Breast epithelium (tissue), 4 donors: Measurements from ENCODE around the gene CAMTA1. TPM values are rescaled to one million over a fixed set of nuclear protein-coding genes. Genes with fewer than 3 reads are reported as not detected.

Source experiments
- DNase-seq, 2 donors: peaks; one replicate each; pipeline ENCODE4 v3.0.0-alpha.2; 2019; ENCODE audit warnings: low spot score in 2 of 2
- H3K27ac ChIP-seq, 2 donors: fragments of 200-600 bp; sonication (generic) in 1 of 2; one replicate each; pipeline ENCODE4 v1.5.1; 2016 to 2019; ENCODE audit warnings: mild to moderate bottlenecking in 1 of 2
- H3K27me3 ChIP-seq, 2 donors: fragments of 200-600 bp; sonication (generic) in 1 of 2; one replicate each; pipeline versions ENCODE4 v1.5.1 to v1.6.0; 2017 to 2019; ENCODE audit warnings: control low read depth in 1 of 2, mild to moderate bottlenecking in 1 of 2
- H3K36me3 ChIP-seq: fragments of 200-600 bp; one replicate; pipeline ENCODE4 v1.5.1; 2019
- H3K4me1 ChIP-seq, 2 donors: fragments of 200-600 bp; sonication (generic); one replicate each; pipeline ENCODE4 v1.5.1; 2016 to 2019; ENCODE audit warnings: control low read depth in 1 of 2
- H3K4me3 ChIP-seq, 3 donors: fragments of 200-600 bp; sonication (generic); 1 replicate in 2 of 3; 2 replicates in 1 of 3; pipeline ENCODE4 v1.5.1; 2016 to 2019; ENCODE audit warnings: mild to moderate bottlenecking in 3 of 3, moderate library complexity in 2 of 3
- H3K9me3 ChIP-seq, 2 donors: fragments of 200-600 bp; sonication (generic) in 1 of 2; one replicate each; pipeline ENCODE4 v1.5.1; 2016 to 2019; ENCODE audit warnings: control low read depth in 1 of 2
- POLR2A ChIP-seq: fragments of 450-650 bp; IDR thresholded peaks from one replicate; pipeline ENCODE4 v1.6.1; 2016; ENCODE audit warnings: antibody characterized with exemption, mild to moderate bottlenecking, moderate library complexity
- POLR2AphosphoS5 ChIP-seq, 3 donors: sonication (generic); formaldehyde crosslinking; IDR thresholded peaks; one replicate each; pipeline ENCODE4 v1.6.1; 2017; ENCODE audit warnings: antibody characterized with exemption in 3 of 3
- intact Hi-C: fragments of 100-400 bp; cut with DNase I; formaldehyde crosslinking; loops from one replicate; pipeline ENCODE4 v1.15.1; 2023; ENCODE audit warnings: low total_unique reads
- total RNA-seq, 3 donors: library from RNA; depleted of rRNA; stranded (reverse); fragments of >200 nt; gene quantifications; one replicate each; pipeline ENCODE4 v1.1.0, GENCODE V29; 2016
- TF ChIP-seq, protein P1 (sequence below), 3 donors: fragments of 450-650 bp; IDR thresholded peaks; one replicate each; pipeline ENCODE4 v1.5.1; 2016 to 2017; ENCODE audit warnings: antibody characterized with exemption in 3 of 3, mild to moderate bottlenecking in 3 of 3, moderate library complexity in 3 of 3

The CAMTA1 gene
- total RNA-seq, 3 donors from 2014 or later = 53.4 to 84.0 (median 61.9) TPM

DNA sequence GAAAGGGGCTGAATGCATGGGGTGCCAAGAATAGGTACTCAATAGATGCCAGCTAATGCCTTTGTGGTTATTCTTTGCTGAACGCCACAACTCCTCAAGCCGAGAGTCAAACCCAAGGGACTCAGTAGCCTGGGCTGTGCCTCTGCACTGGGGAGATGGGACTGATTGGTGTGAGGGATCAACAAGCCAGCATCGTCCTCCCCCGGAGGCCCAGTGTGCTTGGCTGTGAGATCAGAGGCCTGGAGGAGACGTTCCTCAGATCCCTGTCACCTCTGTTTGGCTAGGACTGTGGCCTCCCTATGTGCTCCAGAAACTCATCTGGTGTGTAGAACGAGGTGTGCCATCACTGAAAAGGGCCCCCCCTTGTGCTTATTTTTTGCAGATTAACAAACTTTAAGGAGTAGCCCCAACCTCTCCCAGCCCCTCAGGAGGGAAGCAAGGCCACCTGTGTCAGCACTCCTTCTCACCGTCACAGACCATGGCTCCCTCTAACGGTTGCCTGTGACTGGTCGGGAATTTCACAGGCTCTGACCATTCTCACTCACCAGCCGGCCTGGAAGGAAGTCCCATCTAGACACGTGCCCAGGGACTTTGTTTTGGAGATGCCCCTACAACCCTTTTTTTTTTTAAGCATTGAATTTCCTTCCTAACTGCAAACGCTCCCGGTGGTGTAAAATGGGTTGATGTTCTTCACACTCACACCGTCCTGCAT is 791.8 kb downstream of the CAMTA1 start:
- H3K27ac ChIP-seq = no peak overlapping the region
- peaks cover 0 to 4% of the 10 kb centered on the region in 2 donors for H3K4me1 ChIP-seq
- H3K4me3 ChIP-seq = no peak overlapping the region
- no peaks in the 10 kb centered on the region for H3K27me3 ChIP-seq
- H3K9me3 ChIP-seq = no peaks in the 10 kb centered on the region
- H3K36me3 ChIP-seq = no peaks in the 10 kb centered on the region
- DNase-seq = no peak
- intact Hi-C loops = no loop called here
- TF ChIP-seq POLR2AphosphoS5 (IDR thresholded peaks at IDR 0.05) (no peak), POLR2A (no peak)
- TF ChIP-seq, protein P1, sequence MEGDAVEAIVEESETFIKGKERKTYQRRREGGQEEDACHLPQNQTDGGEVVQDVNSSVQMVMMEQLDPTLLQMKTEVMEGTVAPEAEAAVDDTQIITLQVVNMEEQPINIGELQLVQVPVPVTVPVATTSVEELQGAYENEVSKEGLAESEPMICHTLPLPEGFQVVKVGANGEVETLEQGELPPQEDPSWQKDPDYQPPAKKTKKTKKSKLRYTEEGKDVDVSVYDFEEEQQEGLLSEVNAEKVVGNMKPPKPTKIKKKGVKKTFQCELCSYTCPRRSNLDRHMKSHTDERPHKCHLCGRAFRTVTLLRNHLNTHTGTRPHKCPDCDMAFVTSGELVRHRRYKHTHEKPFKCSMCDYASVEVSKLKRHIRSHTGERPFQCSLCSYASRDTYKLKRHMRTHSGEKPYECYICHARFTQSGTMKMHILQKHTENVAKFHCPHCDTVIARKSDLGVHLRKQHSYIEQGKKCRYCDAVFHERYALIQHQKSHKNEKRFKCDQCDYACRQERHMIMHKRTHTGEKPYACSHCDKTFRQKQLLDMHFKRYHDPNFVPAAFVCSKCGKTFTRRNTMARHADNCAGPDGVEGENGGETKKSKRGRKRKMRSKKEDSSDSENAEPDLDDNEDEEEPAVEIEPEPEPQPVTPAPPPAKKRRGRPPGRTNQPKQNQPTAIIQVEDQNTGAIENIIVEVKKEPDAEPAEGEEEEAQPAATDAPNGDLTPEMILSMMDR (IDR thresholded peaks at IDR 0.05) = no peak

DNA sequence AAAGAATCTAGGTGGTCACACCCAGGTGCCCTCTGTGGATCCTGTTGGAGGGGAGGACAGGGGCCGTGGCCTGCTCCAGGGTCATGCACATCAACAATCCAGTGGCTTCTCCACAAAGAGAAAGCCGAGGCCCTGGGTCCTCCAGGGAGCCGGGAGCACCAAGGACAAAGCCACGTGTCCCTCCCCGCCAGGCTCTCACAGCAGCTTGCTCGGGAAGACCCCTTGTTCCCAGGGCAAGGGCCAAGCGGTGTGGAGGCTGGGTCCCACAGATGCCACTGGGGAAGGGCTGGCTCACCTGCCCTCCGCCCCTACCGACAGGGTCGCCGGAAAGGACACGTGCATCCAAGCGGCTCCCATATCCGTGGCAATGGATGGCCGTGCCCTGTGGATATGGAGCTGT is 793.0 kb downstream of the CAMTA1 start:
- TF ChIP-seq POLR2A (no peak), POLR2AphosphoS5 (IDR thresholded peaks at IDR 0.05) (no peak)
- TF ChIP-seq, protein P1 (IDR thresholded peaks at IDR 0.05) = no peak
- H3K4me3 ChIP-seq = no peak overlapping the region
- intact Hi-C loops = no loop called here
- H3K27ac ChIP-seq = no peak overlapping the region
- no peak for DNase-seq
- no peaks in the 10 kb centered on the region for H3K27me3 ChIP-seq
- no peaks in the 10 kb centered on the region for H3K9me3 ChIP-seq
- H3K4me1 ChIP-seq = peaks cover 0 to 4% of the 10 kb centered on the region in 2 donors
- H3K36me3 ChIP-seq = no peaks in the 10 kb centered on the region

DNA sequence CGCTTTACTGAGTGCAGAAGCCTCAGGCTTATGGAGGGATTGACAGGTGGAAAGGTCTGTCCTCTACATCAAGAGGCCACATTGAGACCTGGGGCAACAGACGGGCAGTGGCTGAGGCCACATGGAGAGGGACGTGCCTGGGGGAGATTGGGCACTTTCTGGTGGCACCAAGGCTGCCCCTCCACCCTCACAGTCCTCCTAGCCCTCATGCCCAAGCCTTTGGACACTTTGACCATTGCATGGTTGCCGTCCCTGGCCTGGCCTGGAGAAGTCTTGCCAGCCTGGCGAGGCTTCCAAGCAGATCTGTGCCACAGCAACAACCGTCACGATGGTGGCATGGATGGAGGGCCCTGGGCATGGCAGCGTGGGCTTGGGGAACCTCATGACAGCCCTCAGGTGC is 793.8 kb downstream of the CAMTA1 start:
- TF ChIP-seq, protein P1 (IDR thresholded peaks at IDR 0.05) = no peak
- TF ChIP-seq POLR2A (no peak), POLR2AphosphoS5 (IDR thresholded peaks at IDR 0.05) (no peak)
- no peak overlapping the region for H3K27ac ChIP-seq
- H3K9me3 ChIP-seq = no peaks in the 10 kb centered on the region
- peaks cover 0 to 4% of the 10 kb centered on the region in 2 donors for H3K4me1 ChIP-seq
- no peak overlapping the region for H3K4me3 ChIP-seq
- H3K36me3 ChIP-seq = no peaks in the 10 kb centered on the region
- intact Hi-C loops = no loop called here
- peak in 1 of 2 donors; percentile 27 for DNase-seq
- no peaks in the 10 kb centered on the region for H3K27me3 ChIP-seq

DNA sequence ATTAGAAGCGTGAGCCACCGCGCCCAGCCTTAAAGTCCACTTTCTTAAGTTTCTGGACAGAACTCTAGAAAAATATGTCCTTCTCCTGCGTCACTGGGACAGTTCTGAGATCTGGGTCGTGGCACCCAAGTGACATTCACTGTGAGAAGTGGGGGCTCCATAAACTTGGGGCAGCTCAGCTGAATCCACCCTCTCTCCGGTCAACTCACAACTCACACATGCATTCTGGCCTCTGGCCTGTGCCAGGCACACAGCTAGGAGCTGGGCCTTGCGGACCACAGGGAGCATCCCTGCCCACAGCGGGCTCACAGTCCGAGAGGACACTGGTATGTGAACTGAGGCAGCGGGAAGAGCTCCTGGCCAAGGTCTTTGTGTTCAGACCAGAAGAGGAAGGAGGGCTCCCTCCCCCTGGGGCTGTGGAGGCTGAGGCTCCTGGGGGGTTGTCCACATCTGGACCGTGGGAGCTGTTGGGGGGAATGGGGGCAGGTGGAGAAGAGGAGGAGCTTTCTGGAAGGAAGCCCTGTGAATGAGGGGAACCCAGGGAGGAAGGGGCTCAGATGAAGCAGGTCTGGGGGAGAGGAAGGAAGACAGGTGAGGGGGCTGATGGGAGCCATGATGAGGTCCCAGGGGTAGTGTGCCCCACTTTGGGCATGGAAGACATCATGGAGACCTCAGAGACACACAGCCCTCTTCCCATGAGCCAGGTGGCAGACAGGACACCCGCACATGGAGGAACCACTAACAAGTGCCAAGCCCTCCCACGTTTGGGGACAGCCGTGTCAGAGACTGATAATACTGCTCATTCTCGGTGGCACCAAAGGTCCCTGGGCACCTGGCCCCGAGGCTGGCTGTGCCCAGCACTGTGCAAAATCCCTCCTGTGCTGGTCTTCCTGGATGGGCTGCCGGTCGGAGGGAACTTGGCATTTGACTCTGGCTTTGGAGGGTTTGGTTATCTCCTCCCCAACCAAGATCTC is 794.9 kb downstream of the CAMTA1 start:
- no peak overlapping the region for H3K4me3 ChIP-seq
- DNase-seq = peak in 1 of 2 donors; percentile 38
- H3K27ac ChIP-seq = peak overlapping the region in 1 of 2 donors; percentile 85
- TF ChIP-seq, protein P1 (IDR thresholded peaks at IDR 0.05) = no peak
- H3K4me1 ChIP-seq = peaks cover 0 to 4% of the 10 kb centered on the region in 2 donors
- H3K27me3 ChIP-seq = no peaks in the 10 kb centered on the region
- no peaks in the 10 kb centered on the region for H3K9me3 ChIP-seq
- no peaks in the 10 kb centered on the region for H3K36me3 ChIP-seq
- intact Hi-C loops = no loop called here
